HG03457 (cell line): ENCODE data around the gene POLA1.

Experiments used
- ATAC-seq: cut with Tn5 transposase; IDR thresholded peaks from one replicate; pipeline ENCODE4 v1.9.1; 2021; ENCODE audit warnings: moderate number of reproducible peaks; ENCODE audit not compliant: unreplicated experiment

POLA1 gene

GRCh38 chrX:25006586-25007058, 312.9 kb downstream of the POLA1 start:
- ATAC-seq = no peak

- no peak for ATAC-seq
Observed at GRCh38 chrX:25007059-25008053, 313.6 kb downstream of the POLA1 start.

DNA sequence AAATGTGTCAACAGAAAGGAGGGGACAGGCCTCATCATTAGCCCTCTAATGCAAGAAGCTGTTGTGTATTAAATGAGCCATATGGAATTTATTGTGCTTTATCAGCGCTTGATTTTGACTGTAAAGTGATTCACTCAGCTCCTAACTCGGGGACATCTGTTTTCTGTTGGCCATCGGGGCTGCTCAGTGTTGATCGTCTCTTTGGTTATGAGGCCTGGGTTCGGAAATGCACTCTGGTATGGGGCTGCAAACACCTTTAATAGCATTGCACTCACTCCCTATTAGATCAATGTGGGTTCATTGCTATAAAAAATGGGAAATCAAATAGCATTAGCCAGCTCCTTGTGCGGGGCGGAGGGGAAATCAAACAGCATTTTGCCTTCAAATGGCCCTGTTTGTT, 315.7 kb downstream of the POLA1 start:
- no peak for ATAC-seq

DNA sequence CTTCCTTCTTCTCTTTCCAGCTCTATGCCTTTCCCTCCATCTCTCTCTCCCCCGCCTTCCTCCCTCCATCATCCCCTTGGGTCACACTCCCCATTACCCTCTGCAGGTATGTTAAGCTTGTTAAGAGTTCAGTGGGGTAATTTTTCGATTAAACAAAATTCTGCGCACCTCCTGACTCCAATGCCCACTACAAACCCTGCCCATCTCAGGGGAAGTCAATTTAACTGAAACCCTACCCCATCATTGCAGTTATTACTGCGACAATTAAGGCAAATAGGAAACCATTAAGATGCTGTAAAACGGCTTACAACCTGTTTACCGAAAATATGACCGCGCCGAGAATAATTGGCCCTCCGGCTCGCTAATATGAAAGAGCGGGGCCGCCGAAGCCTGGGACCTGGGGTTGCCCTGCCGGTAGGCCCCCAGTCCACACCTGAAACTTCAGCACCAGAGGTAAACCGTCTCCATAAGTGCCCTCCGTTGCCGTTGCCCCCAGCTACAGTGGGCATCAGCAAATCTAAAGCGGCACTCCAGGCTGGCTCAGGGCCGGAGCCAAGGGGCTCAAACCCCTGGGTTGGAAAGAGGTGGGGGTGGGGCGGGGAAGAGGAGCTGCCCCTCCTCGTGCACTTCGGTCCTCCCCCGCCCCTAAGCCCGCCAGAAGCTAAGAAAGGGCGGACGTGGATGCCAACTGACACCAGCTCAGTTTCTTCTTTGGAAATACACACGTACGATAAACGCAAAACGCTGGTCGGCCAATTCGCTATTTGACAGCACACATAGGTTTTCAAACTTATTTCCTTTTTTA, 317.3 kb downstream of the POLA1 start:
- no peak for ATAC-seq

DNA sequence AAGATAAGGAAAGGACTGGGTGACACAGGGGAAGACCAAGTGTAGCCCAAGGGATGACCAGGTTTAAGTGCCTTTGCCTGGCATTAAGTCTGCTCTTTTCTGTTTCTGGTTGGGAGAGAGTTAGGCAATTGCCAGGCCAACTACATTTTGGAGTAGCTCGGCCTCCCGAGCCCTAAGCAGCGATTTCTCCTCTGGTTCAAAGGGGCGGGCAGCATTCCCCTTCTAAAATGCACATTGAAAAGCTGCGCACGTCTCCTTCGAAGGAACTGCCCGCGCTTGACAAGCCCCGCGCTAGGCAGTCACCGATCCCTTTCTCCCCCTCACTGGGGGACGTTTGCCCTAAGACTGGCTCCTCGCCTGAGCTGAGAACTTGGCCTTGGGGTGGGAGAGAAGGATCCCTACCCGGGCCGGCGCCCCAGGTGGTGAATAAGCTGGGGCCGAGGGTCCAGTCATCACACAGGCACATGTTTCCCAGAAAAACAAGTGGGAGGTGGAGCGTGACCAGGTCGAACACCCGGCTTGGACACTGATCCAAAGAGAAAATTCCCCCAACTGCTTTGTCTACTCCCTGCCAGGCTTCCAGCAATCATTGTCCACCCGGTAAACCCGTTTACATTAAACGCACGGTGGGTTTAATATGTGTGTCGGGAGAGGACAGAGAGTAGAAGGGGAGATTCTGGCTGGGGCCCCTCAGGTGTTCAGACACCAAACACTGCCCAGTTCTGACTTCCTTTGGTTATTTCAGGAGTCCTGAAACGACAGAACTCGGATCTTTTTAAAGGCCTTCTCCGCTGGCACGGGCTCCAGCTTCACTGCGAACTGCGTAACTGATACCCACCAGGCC, 318.1 kb downstream of the POLA1 start:
- ATAC-seq = no peak

DNA sequence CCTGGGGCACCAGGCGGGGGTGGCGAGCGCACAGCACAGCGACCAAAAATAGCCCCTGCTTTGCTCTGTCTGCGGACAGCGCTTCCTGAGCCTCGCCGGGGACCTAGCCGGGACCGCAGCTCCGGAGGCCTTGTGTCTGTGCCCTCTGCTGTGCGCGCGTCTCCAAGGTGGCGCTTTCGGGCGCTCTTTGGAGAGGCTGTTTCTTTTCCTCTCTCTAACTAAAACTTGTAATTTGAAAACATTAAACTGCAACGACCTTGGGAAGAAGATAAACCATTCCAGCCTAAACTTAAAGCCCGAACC, 318.7 kb downstream of the POLA1 start:
- ATAC-seq = no peak

DNA sequence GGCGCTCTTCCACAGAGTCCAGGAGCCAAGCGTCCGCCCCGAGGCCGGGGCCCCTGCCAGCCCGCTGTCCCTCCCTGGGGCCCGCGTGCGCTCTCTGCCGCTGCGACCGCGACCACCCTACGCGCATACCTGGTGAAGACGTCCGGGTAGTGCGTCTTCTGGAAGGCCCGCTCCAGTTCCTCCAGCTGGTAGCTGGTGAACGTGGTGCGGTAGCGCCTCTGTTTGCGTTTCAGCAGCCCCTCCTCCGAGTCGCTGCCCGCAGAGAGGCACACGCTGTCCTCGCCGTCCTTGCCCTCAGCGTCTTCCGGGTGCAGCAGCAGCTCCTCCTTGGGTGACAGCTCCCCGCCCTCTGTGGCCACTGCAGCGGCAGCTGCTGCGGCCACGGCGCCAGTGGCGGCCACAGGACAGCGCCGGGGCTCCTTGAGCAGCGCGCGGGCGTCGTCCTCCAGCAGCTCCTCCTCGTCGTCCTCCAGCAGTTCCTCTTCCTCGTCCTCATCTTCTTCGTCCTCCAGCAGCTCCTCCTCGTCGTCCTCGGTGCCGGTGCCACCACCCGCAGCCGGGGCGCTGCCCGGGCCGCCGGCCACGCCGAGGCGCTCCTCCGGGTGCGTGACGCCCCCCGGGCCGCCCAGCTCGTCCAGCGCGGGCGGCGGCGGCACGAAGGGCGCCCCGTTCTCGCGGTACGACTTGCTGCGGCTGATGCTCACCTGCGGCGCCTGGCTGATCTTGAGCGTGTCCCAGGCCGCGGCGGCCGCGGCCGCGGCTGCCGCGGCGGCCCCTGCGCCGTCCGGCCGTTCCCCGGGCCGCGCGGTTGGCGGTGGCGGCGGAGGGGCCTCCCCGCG, 319.3 kb downstream of the POLA1 start:
- ATAC-seq = no peak

DNA sequence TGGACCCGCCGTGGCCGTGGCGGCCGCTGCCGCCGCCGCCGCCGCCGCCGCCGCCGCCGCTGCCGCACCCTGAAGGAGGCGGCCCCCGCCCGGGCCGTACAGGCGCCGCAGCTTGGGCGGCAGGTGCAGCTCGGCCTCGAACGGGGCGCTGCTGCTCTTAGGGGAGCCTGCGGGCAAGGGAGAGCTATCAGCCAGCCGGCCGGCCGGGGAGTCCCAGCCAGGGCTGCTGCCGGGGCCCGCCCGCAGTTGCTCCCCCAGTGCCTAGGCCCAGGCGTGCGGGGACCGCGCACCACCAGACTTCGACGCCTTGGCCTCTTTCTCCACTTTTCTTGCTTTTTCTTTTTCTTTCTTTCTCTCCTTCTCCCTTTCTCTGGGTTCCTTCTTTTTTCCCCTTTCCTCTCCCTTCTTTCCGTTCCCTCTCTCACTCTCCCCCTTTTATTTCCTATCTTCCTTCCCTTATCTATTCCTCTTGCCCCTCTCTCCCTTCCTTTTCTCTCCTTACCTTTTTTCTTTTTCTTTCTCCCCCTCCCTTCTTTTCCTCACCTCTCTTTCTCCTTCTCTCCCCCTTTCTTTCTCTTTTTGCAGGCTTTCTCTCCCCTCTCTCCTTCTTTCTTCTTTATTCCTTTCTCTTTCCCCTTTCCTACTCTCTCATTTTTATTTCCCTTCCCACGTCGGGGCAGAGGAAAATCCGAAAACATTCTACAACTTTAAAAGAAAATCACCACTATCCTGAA, 320.1 kb downstream of the POLA1 start:
- no peak for ATAC-seq

DNA sequence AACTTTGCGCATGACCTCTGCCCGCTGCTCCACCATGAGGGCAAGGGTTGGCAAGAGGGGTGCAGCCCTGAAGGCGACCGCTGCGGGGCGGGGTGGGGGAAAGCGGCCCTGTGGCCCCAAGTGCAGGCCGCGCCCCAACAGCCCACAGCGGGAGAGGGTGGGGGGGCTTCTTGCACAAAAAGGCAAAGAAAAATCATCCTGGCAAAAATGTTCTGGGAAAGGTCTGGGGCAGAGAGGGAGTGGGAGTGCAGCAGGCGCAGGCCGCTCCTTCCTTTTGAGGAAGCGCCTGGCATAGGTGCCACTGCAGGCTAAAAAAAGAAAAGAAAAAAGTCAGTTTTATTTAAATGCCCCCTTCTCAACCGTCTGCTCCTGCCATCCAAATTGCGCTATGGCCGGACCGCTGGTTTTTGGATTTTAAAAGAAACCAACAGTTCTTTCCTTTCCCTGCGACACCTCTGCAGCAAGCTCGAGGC, 320.7 kb downstream of the POLA1 start:
- no peak for ATAC-seq

- ATAC-seq = no peak
Observed at GRCh38 chrX:25015486-25016360, 322.0 kb downstream of the POLA1 start, which contains the start of gene ARX. Gene ARX (minus strand): TSS chrX:25015965. CDS start chrX:25015737, 228 bp downstream.

- ATAC-seq = no peak
Observed at GRCh38 chrX:25016361-25016671, 322.6 kb downstream of the POLA1 start.

DNA sequence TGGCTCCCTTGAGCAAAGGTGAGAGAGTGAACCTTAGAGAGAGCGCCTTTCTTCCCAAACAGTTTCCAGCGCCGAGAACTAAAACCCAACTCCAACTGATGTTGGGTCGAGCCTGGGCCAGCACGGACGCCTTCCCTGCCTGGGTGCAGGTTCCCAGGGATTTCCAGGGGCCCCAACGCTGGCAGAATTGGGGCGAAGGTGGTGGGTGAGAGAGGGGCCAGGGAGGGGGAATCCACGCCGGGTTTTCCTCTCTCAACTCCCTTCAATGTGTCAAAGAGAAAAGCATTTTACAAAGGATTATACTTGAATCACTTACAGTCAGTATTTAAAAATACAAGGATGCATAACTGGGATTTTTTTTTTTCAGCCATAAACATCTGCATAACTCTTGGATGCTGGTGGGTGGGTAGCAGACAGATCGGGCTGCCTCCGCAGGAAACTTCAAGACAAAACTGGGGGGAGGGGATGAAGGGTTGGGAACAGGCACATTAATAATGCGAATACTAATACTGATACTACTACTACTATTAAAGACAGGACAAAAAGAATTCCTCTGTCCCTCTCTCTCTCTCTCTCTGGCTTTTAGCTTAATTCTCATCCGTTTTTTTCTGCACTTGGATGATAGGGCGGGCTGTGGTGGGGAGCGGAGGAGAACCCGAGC, 323.4 kb downstream of the POLA1 start:
- no peak for ATAC-seq

DNA sequence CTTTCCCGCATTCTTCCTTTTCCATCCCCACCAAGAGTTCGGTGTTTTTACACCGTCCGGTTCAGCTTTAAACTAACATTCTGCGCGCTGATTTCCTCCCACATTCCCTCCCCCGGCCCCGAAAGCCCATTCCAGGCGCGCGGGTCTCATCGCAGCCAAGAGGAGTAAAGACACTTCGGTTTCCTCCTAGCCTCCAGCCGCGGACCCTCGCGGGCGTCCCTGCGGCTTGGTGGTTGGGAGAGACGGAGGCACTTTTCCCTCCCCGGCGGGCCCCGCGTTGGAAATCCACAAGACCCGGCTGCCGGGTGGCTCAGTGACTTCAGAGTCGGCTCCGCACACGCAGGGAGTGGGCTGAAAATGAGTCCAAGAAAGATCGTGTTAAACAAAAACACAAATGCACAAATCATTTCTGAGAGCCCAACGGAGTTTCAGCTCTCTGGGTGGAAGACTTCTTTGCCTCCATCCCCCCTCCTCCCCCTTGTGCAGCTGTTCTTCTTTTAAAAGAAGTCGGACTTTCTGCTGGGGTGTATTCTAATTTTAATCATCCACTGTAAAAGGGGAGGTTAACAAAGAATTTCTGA, 324.0 kb downstream of the POLA1 start:
- no peak for ATAC-seq

- ATAC-seq = no peak
Observed at GRCh38 chrX:25018682-25019081, 325.0 kb downstream of the POLA1 start.

DNA sequence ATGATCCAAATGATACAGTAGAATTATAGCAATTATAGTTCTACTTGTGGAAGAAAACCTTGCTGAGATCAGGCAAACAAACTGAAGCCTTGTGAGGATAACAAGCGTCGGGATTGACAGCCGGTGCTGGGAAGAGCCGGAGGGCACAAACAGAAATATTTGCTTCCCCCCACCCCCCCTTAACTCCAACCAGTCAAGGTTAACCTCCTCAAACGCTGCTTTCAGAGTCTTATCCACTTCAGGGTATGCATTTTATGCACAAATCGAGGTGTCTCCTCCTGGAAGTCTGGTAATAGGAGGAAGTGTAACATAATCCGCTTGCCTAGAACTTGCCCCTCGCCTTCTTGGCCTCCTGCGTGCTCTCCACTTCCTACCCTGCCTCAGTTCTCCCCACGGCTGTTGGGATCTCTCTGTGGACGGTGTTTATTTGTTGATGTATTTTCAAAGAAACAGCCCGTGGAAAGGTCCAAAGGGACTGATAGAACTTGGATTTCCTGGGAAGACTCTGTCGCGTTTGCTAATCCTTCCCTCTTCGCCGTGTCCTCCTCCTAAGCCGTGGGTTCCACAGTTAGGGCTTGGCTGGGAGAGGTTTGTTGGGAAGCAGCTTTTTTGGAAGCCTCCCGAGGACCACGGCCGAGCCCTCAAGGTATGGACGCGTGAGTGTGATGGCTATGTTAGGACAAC, 326.1 kb downstream of the POLA1 start:
- ATAC-seq = no peak

- no peak for ATAC-seq
Observed at GRCh38 chrX:25020391-25020904, 326.7 kb downstream of the POLA1 start.
